Sigmoid colon (tissue), 7 donors: ENCODE data around the gene ZNF81. TPM values are rescaled to one million over a fixed set of nuclear protein-coding genes. Genes with fewer than 3 reads are reported as not detected.

Experiments
- DNase-seq: peaks from one replicate; pipeline ENCODE4 v3.0.0-alpha.2; 2019
- H3K27ac ChIP-seq, 4 donors: fragments of 200-600 bp; sonication (generic); one replicate each; pipeline ENCODE4 v1.5.1; 2016 to 2019; ENCODE audit warnings: mild to moderate bottlenecking in 1 of 4
- H3K27me3 ChIP-seq, 3 donors: fragments of 200-600 bp; sonication (generic); one replicate each; pipeline ENCODE4 v1.5.1; 2019; ENCODE audit warnings: mild to moderate bottlenecking in 1 of 3
- H3K36me3 ChIP-seq, 4 donors: fragments of 200-600 bp; sonication (generic); one replicate each; pipeline ENCODE4 v1.5.1; 2016 to 2019
- H3K4me1 ChIP-seq, 4 donors: fragments of 200-600 bp; sonication (generic); one replicate each; pipeline ENCODE4 v1.5.1; 2017 to 2019
- H3K4me3 ChIP-seq, 4 donors: fragments of 200-600 bp; sonication (generic); one replicate each; pipeline ENCODE4 v1.5.1; 2017 to 2019; ENCODE audit warnings: mild to moderate bottlenecking in 2 of 4, moderate library complexity in 1 of 4
- H3K9me3 ChIP-seq, 4 donors: fragments of 200-600 bp in 3 of 4; sonication (generic) in 3 of 4; one replicate each; pipeline versions ENCODE4 v1.5.1 to v1.6.1; 2013 to 2019
- CTCF ChIP-seq, 4 experiments: fragments of 450-650 bp in 3 of 4; fragments of 200-600 bp in 1 of 4; IDR thresholded peaks; one replicate each; pipeline ENCODE4 v1.5.1; 2016 to 2019; ENCODE audit warnings: antibody characterized with exemption in 4 of 4, mild to moderate bottlenecking in 3 of 4, moderate library complexity in 2 of 4
- EP300 ChIP-seq, 4 donors: sonication (generic); formaldehyde crosslinking; IDR thresholded peaks; one replicate each; pipeline ENCODE4 v1.6.1; 2017; ENCODE audit warnings: antibody characterized with exemption in 4 of 4
- POLR2A ChIP-seq, 2 donors: fragments of 450-650 bp; IDR thresholded peaks; one replicate each; pipeline ENCODE4 v1.6.1; 2016; ENCODE audit warnings: antibody characterized with exemption in 2 of 2, mild to moderate bottlenecking in 2 of 2, moderate library complexity in 2 of 2
- POLR2AphosphoS5 ChIP-seq, 4 donors: sonication (generic); formaldehyde crosslinking; IDR thresholded peaks; one replicate each; pipeline ENCODE4 v1.6.1; 2017; ENCODE audit warnings: antibody characterized with exemption in 4 of 4
- WGBS, 2 donors: extraction: QIAGEN DNeasy Blood & Tissue Kit; methylation state at CpG; one replicate each; pipeline ENCODE4 v1.1.7; 2013; 5-methylcytosine and 5-hydroxymethylcytosine counted together
- intact Hi-C: fragments of 100-400 bp; cut with DNase I; formaldehyde crosslinking; loops from one replicate; pipeline ENCODE4 v1.15.1; 2023
- polyA plus RNA-seq, 3 donors: library from polyadenylated mRNA; stranded (reverse); fragments of 200-250 nt; gene quantifications; one replicate each; pipeline ENCODE4 v1.2.3, GENCODE V29; 2013
- total RNA-seq, 4 donors: library from RNA; depleted of rRNA; stranded (reverse); fragments of >200 nt; gene quantifications; one replicate each; pipeline ENCODE4 v1.1.0, GENCODE V29; 2016
- donor health status: healthy with polysubstance abuse.
- donor health status: Bipolar disorder and iron deficiency.
- donor health status: healthy.

ZNF81 gene
- total and polyA plus RNA-seq, 7 donors, result 0.60 to 16.0 (median 4.4) TPM

- no peak for DNase-seq
- Histone ChIP-seq H3K4me1 (no peaks in the 10 kb centered on the region), H3K27ac (no peak overlapping the region), H3K36me3 (no peaks in the 10 kb centered on the region), H3K9me3 (no peaks in the 10 kb centered on the region), H3K27me3 (no peaks in the 10 kb centered on the region), H3K4me3 (no peak overlapping the region)
- intact Hi-C loops, result no loop called here
- WGBS, 2 donors, result 14 to 53% methylated on average over 2 of the region's 2 CpGs
- no peak for TF ChIP-seq POLR2AphosphoS5 (IDR thresholded peaks at IDR 0.05)
- TF ChIP-seq EP300 (IDR thresholded peaks at IDR 0.05), result no peak
- TF ChIP-seq POLR2A (IDR thresholded peaks at IDR 0.05), result no peak
- TF ChIP-seq CTCF (IDR thresholded peaks at IDR 0.05), result no peak
These were observed 26.0 kb downstream of the ZNF81 start for GRCh38 chrX:47862680-47863079.

- no peak overlapping the region for H3K27ac ChIP-seq
- intact Hi-C loops, result no loop called here
- no peaks in the 10 kb centered on the region for H3K27me3 ChIP-seq
- TF ChIP-seq CTCF (IDR thresholded peaks at IDR 0.05), result no peak
- no peak for TF ChIP-seq POLR2A (IDR thresholded peaks at IDR 0.05)
- TF ChIP-seq EP300 (IDR thresholded peaks at IDR 0.05), result no peak
- no peak for TF ChIP-seq POLR2AphosphoS5 (IDR thresholded peaks at IDR 0.05)
- WGBS, 2 donors, result 65 to 84% methylated on average over 2 of the region's 2 CpGs
- H3K9me3 ChIP-seq, result no peaks in the 10 kb centered on the region
- H3K4me1 ChIP-seq, result no peaks in the 10 kb centered on the region
- DNase-seq, result no peak
- no peaks in the 10 kb centered on the region for H3K36me3 ChIP-seq
- H3K4me3 ChIP-seq, result no peak overlapping the region
These were observed 26.5 kb downstream of the ZNF81 start for GRCh38 chrX:47863187-47863586.

GRCh38 chrX:47864300-47864699 is 27.6 kb downstream of the ZNF81 start:
- 96% methylated on average over 3 of the region's 3 CpGs for WGBS, 2 donors
- no peak for DNase-seq
- no peak overlapping the region for H3K4me3 ChIP-seq
- TF ChIP-seq POLR2AphosphoS5 (IDR thresholded peaks at IDR 0.05) (no peak), EP300 (IDR thresholded peaks at IDR 0.05) (no peak), POLR2A (IDR thresholded peaks at IDR 0.05) (no peak), CTCF (IDR thresholded peaks at IDR 0.05) (no peak)
- no peaks in the 10 kb centered on the region for H3K27me3 ChIP-seq
- no peaks in the 10 kb centered on the region for H3K9me3 ChIP-seq
- intact Hi-C loops, result no loop called here
- H3K27ac ChIP-seq, result no peak overlapping the region
- no peaks in the 10 kb centered on the region for H3K36me3 ChIP-seq
- no peaks in the 10 kb centered on the region for H3K4me1 ChIP-seq

GRCh38 chrX:47864785-47865184 is 28.1 kb downstream of the ZNF81 start:
- intact Hi-C loops, result no loop called here
- Histone ChIP-seq H3K27me3 (no peaks in the 10 kb centered on the region), H3K27ac (no peak overlapping the region), H3K4me1 (no peaks in the 10 kb centered on the region), H3K9me3 (no peaks in the 10 kb centered on the region), H3K36me3 (no peaks in the 10 kb centered on the region), H3K4me3 (no peak overlapping the region)
- no peak for DNase-seq
- 100% methylated on average over 1 of the region's 1 CpG for WGBS, 2 donors
- TF ChIP-seq POLR2AphosphoS5 (IDR thresholded peaks at IDR 0.05), result no peak
- no peak for TF ChIP-seq CTCF (IDR thresholded peaks at IDR 0.05)
- no peak for TF ChIP-seq EP300 (IDR thresholded peaks at IDR 0.05)
- TF ChIP-seq POLR2A (IDR thresholded peaks at IDR 0.05), result no peak

GRCh38 chrX:47873123-47873522 is 36.4 kb downstream of the ZNF81 start:
- WGBS, 2 donors, result 92 to 94% methylated on average over 3 of the region's 3 CpGs
- no peak overlapping the region for H3K4me3 ChIP-seq
- H3K9me3 ChIP-seq, result no peaks in the 10 kb centered on the region
- H3K4me1 ChIP-seq, result no peaks in the 10 kb centered on the region
- no peaks in the 10 kb centered on the region for H3K36me3 ChIP-seq
- H3K27ac ChIP-seq, result no peak overlapping the region
- no peak for DNase-seq
- intact Hi-C loops, result no loop called here
- TF ChIP-seq POLR2AphosphoS5 (IDR thresholded peaks at IDR 0.05) (no peak), EP300 (IDR thresholded peaks at IDR 0.05) (no peak), CTCF (IDR thresholded peaks at IDR 0.05) (no peak), POLR2A (IDR thresholded peaks at IDR 0.05) (no peak)
- H3K27me3 ChIP-seq, result no peaks in the 10 kb centered on the region
